ENCODE results near the gene MPP4.

Gene MPP4

DNA sequence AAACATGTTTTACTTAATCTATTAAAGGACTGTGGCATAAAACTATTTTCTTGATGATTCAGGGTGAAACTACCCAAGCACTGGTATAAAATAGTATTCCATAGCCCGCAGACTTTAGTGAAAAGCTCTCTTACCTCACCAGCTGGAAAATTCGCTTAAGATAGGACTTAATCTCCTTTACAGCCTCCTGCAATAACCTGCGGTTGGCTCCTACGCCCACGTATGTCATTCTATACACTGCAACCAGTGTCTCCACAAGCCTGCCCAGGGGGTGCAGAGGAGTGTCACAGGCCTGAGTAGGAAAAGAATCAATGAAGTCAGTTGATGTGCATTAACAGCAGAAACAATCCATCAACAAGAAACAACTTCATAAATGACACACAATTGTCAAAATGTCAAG lies 11.3 kb upstream of the MPP4 start:
- FAIRE-seq: no peak

DNA sequence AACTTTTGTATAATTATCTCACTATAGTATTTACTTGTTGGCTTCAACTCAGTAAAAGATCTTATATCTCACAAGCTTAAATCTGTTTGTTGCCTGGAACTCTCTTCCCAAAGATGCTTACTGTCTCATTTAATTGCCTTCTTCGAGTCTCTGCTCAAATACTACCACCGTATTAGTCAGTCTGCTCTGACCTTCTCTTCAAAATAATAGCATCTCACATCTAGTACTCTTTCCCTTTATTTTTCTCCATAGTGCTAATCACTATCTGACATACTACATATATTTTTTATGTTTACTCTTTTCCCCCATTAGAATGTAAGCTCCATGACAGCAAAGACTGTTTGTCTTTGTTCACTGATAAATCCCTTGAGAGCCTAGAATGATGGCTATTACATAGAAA lies 10.6 kb upstream of the MPP4 start:
- FAIRE-seq (no peak), DNase-seq (ENCODE audit: insufficient read length, low spot score) (no peak)
- no peak for TF ChIP-seq TAF1 (IDR thresholded peaks at IDR 0.05; ENCODE audit: low read depth, low read length)

More for the DNA sequence above, 11.3 kb upstream of the MPP4 start:
- DNase-seq (ENCODE audit: insufficient read length, low spot score): no peak
- TF ChIP-seq POLR2AphosphoS5 (IDR thresholded peaks at IDR 0.05; ENCODE audit: low read depth, low read length): no peak
- TF ChIP-seq POU2F2 (IDR thresholded peaks at IDR 0.05; ENCODE audit: low read depth, low read length): no peak
- no peak for TF ChIP-seq POLR2A (IDR thresholded peaks at IDR 0.05; ENCODE audit: low read depth, low read length)
- no peak for TF ChIP-seq SPI1 (IDR thresholded peaks at IDR 0.05; ENCODE audit: low read depth, low read length)
- TF ChIP-seq TAF1 (IDR thresholded peaks at IDR 0.05; ENCODE audit: low read depth, low read length): no peak
- no peak for TF ChIP-seq PAX5 (IDR thresholded peaks at IDR 0.05; ENCODE audit: insufficient read depth, low read length, severe bottlenecking)

DNA sequence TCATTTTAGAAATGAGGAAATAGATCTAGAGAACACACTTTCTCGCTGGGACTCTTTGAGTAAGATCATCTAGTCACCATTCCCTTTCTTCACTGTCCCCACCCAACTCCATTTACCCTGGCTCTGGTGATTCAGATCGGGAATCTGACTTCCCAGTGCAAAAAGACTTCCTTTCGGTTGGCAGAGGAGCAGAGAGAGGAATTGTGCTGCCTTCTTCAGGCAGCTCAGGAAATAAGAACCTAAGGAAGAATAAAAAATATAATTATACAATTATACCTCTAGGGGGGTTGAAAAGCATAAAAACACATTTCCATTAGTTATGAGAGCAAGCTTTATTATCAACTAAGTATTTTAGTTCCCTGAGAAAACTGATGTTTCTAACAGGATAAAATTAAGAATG lies 9.3 kb upstream of the MPP4 start:
- no peak for TF ChIP-seq TAF1 (IDR thresholded peaks at IDR 0.05; ENCODE audit: low read depth, low read length)
- TF ChIP-seq POLR2AphosphoS5 (IDR thresholded peaks at IDR 0.05; ENCODE audit: low read depth, low read length): no peak
- TF ChIP-seq POU2F2 (IDR thresholded peaks at IDR 0.05; ENCODE audit: low read depth, low read length): no peak
- TF ChIP-seq POLR2A (IDR thresholded peaks at IDR 0.05; ENCODE audit: low read depth, low read length): no peak
- DNase-seq (ENCODE audit: insufficient read length, low spot score): no peak
- FAIRE-seq: no peak

DNA sequence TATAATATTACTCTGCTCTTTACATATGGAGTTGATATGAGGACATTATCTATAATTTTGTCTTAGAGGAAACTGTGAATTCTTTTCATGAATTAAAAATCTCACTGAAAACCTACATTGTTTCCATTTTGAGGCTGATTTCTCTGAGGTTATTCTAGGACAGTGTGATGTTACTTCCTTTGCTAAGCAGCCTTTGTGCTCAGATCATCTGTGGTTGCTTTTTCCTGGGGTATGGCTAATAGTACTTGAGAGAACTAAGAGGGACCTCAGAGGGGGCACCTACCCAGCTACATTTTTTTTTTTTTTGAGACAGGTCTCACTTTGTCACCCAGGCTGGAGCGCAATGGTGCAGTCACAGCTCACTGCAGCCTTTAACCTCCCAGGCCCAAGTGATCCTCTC lies 8.7 kb upstream of the MPP4 start:
- no peak for FAIRE-seq
- no peak for TF ChIP-seq POLR2A (IDR thresholded peaks at IDR 0.05; ENCODE audit: low read depth, low read length)
- TF ChIP-seq POU2F2 (IDR thresholded peaks at IDR 0.05; ENCODE audit: low read depth, low read length): no peak
- no peak for TF ChIP-seq POLR2AphosphoS5 (IDR thresholded peaks at IDR 0.05; ENCODE audit: low read depth, low read length)
- TF ChIP-seq SPI1 (IDR thresholded peaks at IDR 0.05; ENCODE audit: low read depth, low read length): no peak
- no peak for TF ChIP-seq TAF1 (IDR thresholded peaks at IDR 0.05; ENCODE audit: low read depth, low read length)
- TF ChIP-seq PAX5 (IDR thresholded peaks at IDR 0.05; ENCODE audit: insufficient read depth, low read length, severe bottlenecking): no peak
- no peak for DNase-seq (ENCODE audit: insufficient read length, low spot score)

DNA sequence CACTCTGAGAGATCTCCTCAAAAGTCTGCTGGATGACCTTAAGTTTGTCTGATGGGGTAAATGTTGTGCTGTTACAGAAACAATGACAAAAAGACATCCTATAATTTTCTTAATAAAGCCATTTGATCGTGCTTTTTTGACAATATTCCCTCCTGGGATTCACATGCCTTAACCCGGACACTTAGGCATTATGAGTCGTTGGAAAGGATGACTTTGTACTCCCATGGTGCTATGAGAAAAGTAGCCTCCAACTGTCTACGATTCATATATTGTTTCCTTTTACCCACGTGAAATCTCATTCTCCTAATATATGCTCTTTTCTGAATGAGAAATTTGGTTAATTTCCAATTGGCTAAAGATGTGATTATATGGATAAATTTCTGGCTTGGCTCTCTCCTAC lies 6.1 kb upstream of the MPP4 start:
- TF ChIP-seq PAX5 (IDR thresholded peaks at IDR 0.05; ENCODE audit: insufficient read depth, low read length, severe bottlenecking) (no peak), POLR2A (IDR thresholded peaks at IDR 0.05; ENCODE audit: low read depth, low read length) (no peak), SPI1 (IDR thresholded peaks at IDR 0.05; ENCODE audit: low read depth, low read length) (no peak), TAF1 (IDR thresholded peaks at IDR 0.05; ENCODE audit: low read depth, low read length) (no peak), POLR2AphosphoS5 (IDR thresholded peaks at IDR 0.05; ENCODE audit: low read depth, low read length) (no peak)
- FAIRE-seq (no peak), DNase-seq (ENCODE audit: insufficient read length, low spot score) (no peak)

DNA sequence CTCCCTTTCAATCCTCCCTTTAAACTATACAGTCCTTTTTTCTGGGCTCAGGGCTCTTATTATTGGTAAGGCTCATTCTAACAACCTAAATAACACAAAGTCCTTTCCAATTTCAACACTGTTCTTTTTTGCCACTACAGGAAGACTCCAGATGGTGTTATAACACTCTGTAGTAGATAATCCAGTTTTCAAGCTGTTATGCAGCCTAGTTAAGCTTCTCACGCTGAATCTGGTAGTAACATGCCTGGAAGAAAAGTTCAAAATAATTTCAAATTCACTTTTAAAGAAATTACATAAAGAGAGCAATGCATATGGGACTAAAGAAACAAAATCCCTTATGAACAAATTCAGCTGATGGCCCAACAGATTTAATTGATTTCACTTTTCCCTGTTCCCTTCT lies 3.2 kb upstream of the MPP4 start:
- DNase-seq (ENCODE audit: insufficient read length, low spot score): no peak
- FAIRE-seq: no peak
- no peak for TF ChIP-seq TAF1 (IDR thresholded peaks at IDR 0.05; ENCODE audit: low read depth, low read length)
- no peak for TF ChIP-seq POU2F2 (IDR thresholded peaks at IDR 0.05; ENCODE audit: low read depth, low read length)
- TF ChIP-seq PAX5 (IDR thresholded peaks at IDR 0.05; ENCODE audit: insufficient read depth, low read length, severe bottlenecking): no peak
- TF ChIP-seq POLR2A (IDR thresholded peaks at IDR 0.05; ENCODE audit: low read depth, low read length): no peak
- TF ChIP-seq SPI1 (IDR thresholded peaks at IDR 0.05; ENCODE audit: low read depth, low read length): no peak
- TF ChIP-seq POLR2AphosphoS5 (IDR thresholded peaks at IDR 0.05; ENCODE audit: low read depth, low read length): no peak

DNA sequence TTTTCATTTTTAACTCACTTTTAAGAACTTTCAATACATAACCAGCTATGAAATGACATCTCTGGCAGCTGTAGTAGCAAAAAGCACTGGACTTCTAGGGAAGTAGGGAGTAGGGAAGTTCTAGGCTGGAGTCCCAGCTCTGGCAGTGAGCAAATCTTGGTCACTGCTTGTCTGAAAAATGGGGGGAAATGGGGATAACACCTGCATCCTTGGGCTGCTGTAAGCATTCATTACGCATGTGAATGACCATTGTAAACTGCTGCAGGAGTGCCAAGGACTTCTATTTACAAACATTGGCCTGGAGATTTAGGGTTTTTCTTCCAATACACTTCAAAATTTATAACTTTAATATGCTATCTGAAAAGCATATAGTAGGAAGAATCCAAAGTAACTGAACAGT lies 972 bp upstream of the MPP4 start:
- TF ChIP-seq PAX5 (IDR thresholded peaks at IDR 0.05; ENCODE audit: insufficient read depth, low read length, severe bottlenecking) (no peak), SPI1 (IDR thresholded peaks at IDR 0.05; ENCODE audit: low read depth, low read length) (no peak), POLR2AphosphoS5 (IDR thresholded peaks at IDR 0.05; ENCODE audit: low read depth, low read length) (no peak), POLR2A (IDR thresholded peaks at IDR 0.05; ENCODE audit: low read depth, low read length) (no peak), TAF1 (IDR thresholded peaks at IDR 0.05; ENCODE audit: low read depth, low read length) (no peak), POU2F2 (IDR thresholded peaks at IDR 0.05; ENCODE audit: low read depth, low read length) (no peak)
- no peak for FAIRE-seq
- DNase-seq (ENCODE audit: insufficient read length, low spot score): no peak

DNA sequence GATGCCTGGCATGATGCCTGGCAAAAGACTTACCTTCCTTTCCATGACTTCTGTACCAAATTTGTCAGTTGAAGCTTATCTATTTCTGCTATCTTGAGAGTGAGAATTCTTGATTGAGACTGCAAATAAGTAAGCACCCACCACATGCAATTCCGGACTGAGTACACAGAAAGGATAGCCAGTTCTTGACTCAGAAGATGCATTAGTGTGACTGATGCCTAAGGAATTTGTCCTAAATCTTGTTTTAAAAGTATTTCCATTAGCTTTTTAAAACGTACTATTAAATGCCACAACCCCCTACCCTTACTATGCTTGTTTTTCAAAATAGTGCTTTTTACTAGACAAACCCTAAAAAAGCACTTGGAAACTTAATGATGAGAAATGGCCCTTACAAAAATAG lies 545 bp downstream of the MPP4 start:
- FAIRE-seq: no peak
- no peak for DNase-seq (ENCODE audit: insufficient read length, low spot score)
- TF ChIP-seq TAF1 (IDR thresholded peaks at IDR 0.05; ENCODE audit: low read depth, low read length): no peak
- no peak for TF ChIP-seq POLR2AphosphoS5 (IDR thresholded peaks at IDR 0.05; ENCODE audit: low read depth, low read length)
- no peak for TF ChIP-seq SPI1 (IDR thresholded peaks at IDR 0.05; ENCODE audit: low read depth, low read length)
- no peak for TF ChIP-seq POLR2A (IDR thresholded peaks at IDR 0.05; ENCODE audit: low read depth, low read length)
- no peak for TF ChIP-seq POU2F2 (IDR thresholded peaks at IDR 0.05; ENCODE audit: low read depth, low read length)

DNA sequence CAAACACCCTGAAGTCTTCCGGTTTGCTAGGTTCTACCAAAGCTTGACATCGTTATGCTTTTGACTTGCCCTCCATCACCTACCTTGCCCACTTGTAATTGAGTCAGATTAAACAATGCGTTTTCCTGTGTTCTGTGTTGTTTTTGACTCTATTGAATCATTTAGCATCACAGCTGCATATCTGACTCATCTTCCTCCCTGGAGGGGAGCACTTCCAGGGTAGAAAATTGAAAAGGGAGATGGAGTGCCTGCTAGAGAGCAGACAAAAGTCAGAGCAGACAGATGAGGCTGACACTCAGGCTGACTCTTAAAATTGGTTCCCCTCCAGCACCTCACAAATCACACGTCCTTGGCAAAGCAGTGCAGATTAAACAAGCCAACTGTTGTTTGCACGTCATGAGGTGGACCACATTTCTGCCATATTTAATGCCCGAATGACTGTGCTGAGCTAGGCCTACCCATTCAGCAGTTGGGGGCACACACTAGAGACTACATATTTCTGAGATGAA lies 2.2 kb downstream of the MPP4 start:
- no peak for TF ChIP-seq POU2F2 (IDR thresholded peaks at IDR 0.05; ENCODE audit: low read depth, low read length)
- TF ChIP-seq SPI1 (IDR thresholded peaks at IDR 0.05; ENCODE audit: low read depth, low read length): no peak
- no peak for TF ChIP-seq POLR2AphosphoS5 (IDR thresholded peaks at IDR 0.05; ENCODE audit: low read depth, low read length)
- TF ChIP-seq POLR2A (IDR thresholded peaks at IDR 0.05; ENCODE audit: low read depth, low read length): no peak
- no peak for TF ChIP-seq TAF1 (IDR thresholded peaks at IDR 0.05; ENCODE audit: low read depth, low read length)
- TF ChIP-seq PAX5 (IDR thresholded peaks at IDR 0.05; ENCODE audit: insufficient read depth, low read length, severe bottlenecking): no peak
- DNase-seq (ENCODE audit: insufficient read length, low spot score) (no peak), FAIRE-seq (no peak)

DNA sequence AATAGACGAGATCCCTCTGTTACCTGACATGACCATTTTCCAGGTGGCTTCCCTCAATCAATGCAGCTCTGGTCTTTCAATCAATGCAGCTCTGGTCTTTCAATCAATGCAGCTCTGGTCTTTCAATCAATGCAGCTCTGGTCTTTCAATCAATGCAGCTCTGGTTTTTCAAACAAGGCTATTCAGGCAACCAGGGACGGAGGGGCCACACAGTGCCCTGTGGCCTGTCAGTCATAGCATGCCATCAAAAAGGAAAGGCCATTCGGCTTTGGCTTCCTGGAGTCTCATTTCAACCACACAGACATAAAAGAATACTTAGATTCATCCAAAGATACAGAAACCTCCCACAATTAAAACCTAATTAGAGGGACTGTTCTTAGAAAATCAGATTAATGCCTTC lies 13.3 kb downstream of the MPP4 start:
- FAIRE-seq (no peak), DNase-seq (ENCODE audit: insufficient read length, low spot score) (no peak)
- TF ChIP-seq POLR2A (IDR thresholded peaks at IDR 0.05; ENCODE audit: low read depth, low read length) (no peak), POU2F2 (IDR thresholded peaks at IDR 0.05; ENCODE audit: low read depth, low read length) (no peak), POLR2AphosphoS5 (IDR thresholded peaks at IDR 0.05; ENCODE audit: low read depth, low read length) (no peak), SPI1 (IDR thresholded peaks at IDR 0.05; ENCODE audit: low read depth, low read length) (no peak), TAF1 (IDR thresholded peaks at IDR 0.05; ENCODE audit: low read depth, low read length) (no peak), PAX5 (IDR thresholded peaks at IDR 0.05; ENCODE audit: insufficient read depth, low read length, severe bottlenecking) (no peak)

Data from GM12891 (cell line).